T47D (cell line): Measurements from ENCODE around the gene MOB3C.

ENCODE experiments used
- DNase-seq, 2 experiments: peaks; one replicate each; pipeline versions ENCODE4 v3.0.0 to v3.0.0-alpha.2; 2011 to 2012; ENCODE audit warnings: low read depth in 1 of 2, low spot score in 1 of 2
- JUND ChIP-seq: IDR thresholded peaks from 2 replicates; pipeline ENCODE4 v1.6.1; 2012; ENCODE audit warnings: low read depth
- in situ Hi-C: cut with HindIII; loops from 2 replicates; pipeline ENCODE4 v1.10.0; 2016; ENCODE audit warnings: low sequenced_read_pairs, low pct_unique_long_range_greater_than_20kb

Gene MOB3C

DNA sequence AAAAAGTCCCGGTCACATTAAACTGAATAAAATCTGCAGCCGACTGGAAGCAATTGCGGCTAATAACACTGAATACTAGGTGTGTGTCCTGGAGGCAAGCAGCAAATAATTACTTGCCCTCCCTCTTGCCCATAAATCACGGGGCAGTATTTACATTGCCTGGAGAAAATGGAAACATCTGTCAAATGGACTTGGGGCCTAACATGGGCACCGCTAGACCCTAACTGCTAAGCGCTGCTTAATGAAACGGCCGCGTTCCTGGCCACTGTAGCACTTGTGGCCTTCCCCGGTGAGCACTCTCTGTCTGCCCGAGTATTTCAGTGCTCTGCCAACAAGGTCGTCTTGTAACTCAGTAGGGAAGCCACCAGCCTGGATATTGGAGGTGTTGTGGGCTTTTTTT lies 41.3 kb downstream of the MOB3C start:
- DNase-seq = no peak
- in situ Hi-C loops = no loop called here
- TF ChIP-seq JUND = no peak

DNA sequence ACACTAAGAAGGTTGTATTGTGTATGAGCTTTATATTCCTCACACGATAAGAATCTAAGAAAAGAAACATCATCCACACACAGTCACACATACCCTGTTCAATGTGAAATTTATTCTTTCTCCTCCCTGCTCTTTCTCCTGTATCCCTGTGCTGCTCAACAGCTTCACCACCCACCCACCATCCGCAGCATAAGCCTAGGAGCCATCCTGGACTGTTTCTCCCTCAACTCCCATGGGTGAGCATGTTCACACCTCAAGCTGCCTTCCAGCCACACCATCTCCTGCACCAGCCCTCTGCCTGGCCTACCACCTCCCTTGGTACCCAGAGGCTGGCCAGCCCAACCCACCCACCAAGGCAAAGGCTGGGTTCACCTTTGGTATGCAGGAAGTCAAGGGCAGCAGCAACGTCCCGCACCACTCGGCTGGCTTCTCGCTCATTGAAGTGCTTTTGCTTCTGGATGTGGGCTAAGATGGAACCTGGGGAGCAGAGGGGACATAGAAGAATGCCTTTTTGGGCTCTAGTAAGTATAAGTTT lies 44.9 kb downstream of the MOB3C start:
- in situ Hi-C loops = no loop called here
- no peak for DNase-seq
- no peak for TF ChIP-seq JUND

DNA sequence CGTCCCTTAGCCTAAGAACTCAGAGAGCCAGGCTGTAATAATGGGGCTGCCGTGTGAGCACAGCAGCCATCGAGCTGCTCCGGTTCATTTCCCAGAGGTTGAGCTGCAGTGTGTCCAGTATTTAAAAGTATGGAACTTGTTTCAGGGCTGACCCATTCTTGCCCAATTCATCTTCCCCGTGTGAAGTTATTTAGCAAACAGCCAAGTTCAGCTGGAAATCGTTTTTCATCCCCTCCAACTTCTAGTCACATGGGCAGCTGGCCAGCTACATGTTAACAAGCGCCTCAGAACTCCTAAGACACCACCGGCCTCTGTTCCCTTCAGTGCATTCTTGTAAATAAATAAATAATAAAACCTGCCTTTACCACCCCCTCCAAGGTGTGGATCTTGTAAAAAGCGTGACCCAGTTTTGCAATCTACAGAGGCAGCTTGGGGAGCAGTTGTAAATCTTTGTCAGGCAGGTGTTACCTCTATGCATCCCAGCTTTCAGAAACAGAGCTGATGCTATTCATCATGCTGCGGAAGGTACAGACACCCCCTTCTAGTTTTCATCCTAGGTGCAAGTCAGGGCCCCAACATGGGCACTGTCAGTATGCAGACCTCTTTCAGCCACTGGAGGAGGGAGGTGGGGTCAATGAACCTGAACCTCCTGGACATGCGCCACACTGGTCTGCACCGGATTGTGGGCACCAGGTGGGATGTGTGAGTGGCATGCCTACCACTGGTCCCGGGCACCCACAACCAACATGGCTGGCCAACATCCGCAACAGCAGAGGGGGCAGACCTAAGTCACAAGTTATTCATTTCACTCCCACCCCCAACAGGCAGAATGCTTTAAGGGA lies 46.5 kb downstream of the MOB3C start:
- no peak for TF ChIP-seq JUND
- in situ Hi-C loops = no loop called here
- DNase-seq = no peak

DNA sequence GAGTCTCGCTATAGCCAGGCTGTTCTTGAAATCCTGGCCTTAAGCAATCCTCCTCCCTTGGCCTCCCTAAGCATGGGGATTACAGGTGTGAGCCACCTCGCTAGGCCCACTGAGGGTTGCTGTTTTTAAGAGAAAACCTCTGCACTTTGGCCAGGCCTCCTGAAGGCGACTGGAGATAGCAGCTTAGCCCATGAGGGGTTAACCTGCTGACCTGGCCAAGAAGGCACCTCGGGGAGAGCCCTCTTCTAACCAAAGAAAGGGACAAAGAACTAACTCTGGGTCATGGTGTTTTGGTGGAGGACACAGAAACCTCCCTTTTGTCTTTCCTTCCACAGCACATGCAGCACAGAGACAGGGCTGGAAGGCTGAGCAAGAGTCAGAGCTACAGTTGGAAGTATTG lies 47.5 kb downstream of the MOB3C start:
- no peak for DNase-seq
- no peak for TF ChIP-seq JUND
- in situ Hi-C loops = no loop called here

DNA sequence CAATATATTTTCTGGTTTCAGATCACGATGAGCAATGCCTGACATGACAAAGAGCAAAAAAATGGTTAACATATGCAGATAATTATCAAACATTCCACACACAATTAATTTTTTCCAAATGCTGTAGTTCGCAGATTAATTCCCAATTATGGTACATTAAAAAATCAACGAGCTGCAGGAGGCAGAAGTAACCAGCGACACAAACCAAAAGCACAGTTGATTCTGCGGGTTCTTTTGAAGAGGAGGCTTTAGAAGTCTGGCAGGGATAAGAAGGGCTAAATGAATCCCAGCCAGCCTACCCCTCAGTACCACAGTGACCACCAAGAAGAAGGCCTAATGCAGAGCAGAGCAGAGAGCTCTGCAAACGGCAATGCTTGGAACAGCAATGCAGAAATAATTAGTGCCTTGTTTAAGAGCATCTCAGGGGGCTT lies 48.1 kb downstream of the MOB3C start:
- in situ Hi-C loops = no loop called here
- DNase-seq = no peak
- no peak for TF ChIP-seq JUND

DNA sequence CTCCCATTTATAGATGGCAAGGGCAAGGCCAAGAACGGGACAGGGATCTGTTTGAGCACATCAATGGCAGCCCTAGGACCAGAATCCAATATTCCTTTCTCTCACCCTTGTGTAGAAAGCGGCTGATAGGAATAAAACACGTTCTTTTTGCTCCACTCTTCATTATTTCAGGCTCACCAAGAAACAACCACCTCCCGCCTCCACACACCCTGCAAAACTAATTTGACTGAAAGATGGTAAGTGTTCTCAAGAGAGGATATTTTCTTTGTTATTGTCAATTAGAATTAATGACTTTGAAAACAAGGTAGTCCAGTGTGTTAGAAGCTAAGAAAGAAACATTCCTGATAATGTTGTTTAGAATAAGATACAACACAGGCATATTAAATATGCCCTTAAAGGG lies 53.3 kb downstream of the MOB3C start:
- in situ Hi-C loops = no loop called here
- DNase-seq = no peak

DNA sequence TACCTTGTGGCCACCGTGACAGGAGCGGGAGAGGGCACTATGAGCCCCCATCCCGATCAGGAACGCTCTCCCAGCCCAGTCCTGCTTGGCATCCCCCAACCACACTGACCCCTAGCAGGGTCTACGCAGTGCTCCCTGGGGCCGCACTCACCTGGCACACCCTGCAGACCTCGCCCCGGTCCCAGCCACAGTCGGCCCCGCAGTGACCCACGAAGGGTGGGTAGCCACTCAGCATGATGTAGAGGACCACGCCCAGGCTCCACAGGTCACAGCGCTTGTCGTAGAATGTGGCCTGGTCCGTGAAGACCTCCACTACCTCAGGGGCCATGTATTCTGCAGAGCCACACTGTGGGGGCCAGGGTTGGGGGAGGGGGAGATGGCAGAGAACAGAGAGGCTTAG lies 54.1 kb downstream of the MOB3C start:
- DNase-seq = no peak
- in situ Hi-C loops = no loop called here
- TF ChIP-seq JUND = no peak

More for the DNA sequence above, 53.3 kb downstream of the MOB3C start:
- TF ChIP-seq JUND = no peak

DNA sequence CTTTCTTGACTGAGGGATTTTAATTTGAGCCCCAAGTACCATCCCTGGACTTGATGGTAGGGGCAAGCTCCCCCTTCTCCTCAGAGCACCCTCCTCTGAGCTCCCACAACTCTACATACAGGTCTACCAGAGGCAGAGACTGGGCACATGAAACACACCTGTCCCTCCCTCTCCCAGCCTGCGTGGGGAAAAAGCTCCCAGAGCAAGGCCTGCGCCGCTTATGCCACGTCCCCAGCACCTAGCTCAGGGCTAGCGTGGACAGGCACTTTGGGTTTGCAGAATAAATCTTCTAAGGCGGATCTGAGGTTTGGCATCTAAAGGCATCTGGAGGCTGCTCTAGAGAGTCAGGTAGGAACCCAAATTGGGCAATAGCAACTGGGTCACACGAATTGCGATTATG lies 57.6 kb downstream of the MOB3C start:
- no peak for DNase-seq
- in situ Hi-C loops = no loop called here
- TF ChIP-seq JUND = no peak

DNA sequence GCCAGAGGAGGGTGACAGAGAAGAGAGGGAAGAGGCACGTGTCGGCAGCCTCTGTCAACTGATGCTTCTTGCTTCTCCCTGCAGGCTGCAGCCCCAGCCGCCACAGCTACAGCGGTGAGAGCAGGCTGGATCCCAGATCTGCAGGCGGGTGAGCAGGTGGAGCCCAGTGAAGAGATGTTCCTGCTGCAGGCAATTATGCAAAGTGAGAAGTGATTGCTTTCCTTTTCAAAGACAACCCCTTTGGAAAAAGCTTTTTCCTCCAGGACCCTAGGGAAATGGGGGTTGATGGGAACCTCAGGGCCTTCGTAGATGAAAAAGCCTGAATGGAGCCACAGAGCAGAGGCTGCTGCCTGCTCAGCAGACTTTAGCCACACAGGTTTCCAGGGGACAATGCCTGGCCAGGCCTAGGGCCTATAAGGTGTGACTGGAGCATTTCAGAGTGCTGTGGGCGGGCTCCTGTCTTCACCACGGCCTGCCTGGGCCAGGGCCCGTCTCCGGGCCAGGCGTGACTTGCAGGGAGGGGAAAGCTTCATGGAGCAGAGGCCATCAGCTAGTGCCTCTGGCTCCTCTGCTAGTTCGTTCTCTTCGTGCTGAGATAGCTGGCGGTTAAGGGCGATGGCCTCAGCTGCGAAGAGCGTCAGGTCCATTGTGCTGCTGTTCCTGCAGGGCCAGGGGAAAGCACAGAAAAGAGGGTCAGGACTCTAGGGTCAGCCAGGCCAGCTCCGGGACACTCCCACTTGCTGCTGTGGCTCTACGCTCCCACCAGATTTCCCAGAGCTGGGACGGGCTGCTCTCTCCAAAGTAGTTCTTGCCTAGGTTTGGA lies 58.3 kb downstream of the MOB3C start:
- no peak for DNase-seq
- in situ Hi-C loops = no loop called here
- TF ChIP-seq JUND = no peak
